ENCODE results near the gene NUP98. TPM values are rescaled to one million over a fixed set of nuclear protein-coding genes. Genes with fewer than 3 reads are reported as not detected.

Gene NUP98
- total RNA-seq, 1 donor from 2014 or later: 80.3 TPM

GRCh38 chr11:3840870-3841425, 43.6 kb upstream of the NUP98 start, which contains the start of gene RHOG:
TSS of gene RHOG (minus strand) at chr11:3840959. CDS start at chr11:3828138, 12,821 bp downstream.
- H3K4me1 Mint-ChIP-seq (ENCODE audit: low read depth): peaks cover 10% of the 10 kb centered on the region
- H3K4me3 Mint-ChIP-seq (ENCODE audit: low read depth): peak within 1 kb of the TSS; percentile 81
- H3K27ac Mint-ChIP-seq: peak within 1 kb of the TSS; percentile 90
- TF ChIP-seq CTCF (IDR thresholded peaks at IDR 0.05; ENCODE audit: unreplicated experiment): no peak
- no peaks in the 10 kb centered on the region for H3K36me3 Mint-ChIP-seq (ENCODE audit: insufficient read depth)
- DNase-seq (ENCODE audit: low spot score, unreplicated experiment): peak; percentile 52
- no peaks in the 10 kb centered on the region for H3K9me3 Mint-ChIP-seq (ENCODE audit: low read depth)
- peaks cover 5% of the 10 kb centered on the region for H3K27me3 Mint-ChIP-seq

- no peaks in the 10 kb centered on the region for H3K36me3 Mint-ChIP-seq (ENCODE audit: insufficient read depth)
- peaks cover 11% of the 10 kb centered on the region for H3K4me1 Mint-ChIP-seq (ENCODE audit: low read depth)
- peak overlapping the region; percentile 81 for H3K4me3 Mint-ChIP-seq (ENCODE audit: low read depth)
- H3K27ac Mint-ChIP-seq: peak overlapping the region; percentile 60
- no peaks in the 10 kb centered on the region for H3K9me3 Mint-ChIP-seq (ENCODE audit: low read depth)
- peaks cover 5% of the 10 kb centered on the region for H3K27me3 Mint-ChIP-seq
- no peak for TF ChIP-seq CTCF (IDR thresholded peaks at IDR 0.05; ENCODE audit: unreplicated experiment)
- no peak for DNase-seq (ENCODE audit: low spot score, unreplicated experiment)
Observed at GRCh38 chr11:3840004-3840869, 42.9 kb upstream of the NUP98 start.

- H3K9me3 Mint-ChIP-seq (ENCODE audit: low read depth): no peaks in the 10 kb centered on the region
- no peaks in the 10 kb centered on the region for H3K27me3 Mint-ChIP-seq
- no peaks in the 10 kb centered on the region for H3K36me3 Mint-ChIP-seq (ENCODE audit: insufficient read depth)
- H3K4me1 Mint-ChIP-seq (ENCODE audit: low read depth): peaks cover 11% of the 10 kb centered on the region
- DNase-seq (ENCODE audit: low spot score, unreplicated experiment): no peak
- TF ChIP-seq CTCF (IDR thresholded peaks at IDR 0.05; ENCODE audit: unreplicated experiment): no peak
- no peak overlapping the region for H3K27ac Mint-ChIP-seq
- H3K4me3 Mint-ChIP-seq (ENCODE audit: low read depth): no peak overlapping the region
Observed at GRCh38 chr11:3838504-3838903, 41.1 kb upstream of the NUP98 start.

GRCh38 chr11:3837793-3838192, 40.4 kb upstream of the NUP98 start:
- DNase-seq (ENCODE audit: low spot score, unreplicated experiment): no peak
- peaks cover 11% of the 10 kb centered on the region for H3K4me1 Mint-ChIP-seq (ENCODE audit: low read depth)
- no peaks in the 10 kb centered on the region for H3K9me3 Mint-ChIP-seq (ENCODE audit: low read depth)
- TF ChIP-seq CTCF (IDR thresholded peaks at IDR 0.05; ENCODE audit: unreplicated experiment): no peak
- H3K27me3 Mint-ChIP-seq: no peaks in the 10 kb centered on the region
- no peak overlapping the region for H3K4me3 Mint-ChIP-seq (ENCODE audit: low read depth)
- H3K36me3 Mint-ChIP-seq (ENCODE audit: insufficient read depth): no peaks in the 10 kb centered on the region
- no peak overlapping the region for H3K27ac Mint-ChIP-seq

- H3K9me3 Mint-ChIP-seq (ENCODE audit: low read depth): no peaks in the 10 kb centered on the region
- H3K27ac Mint-ChIP-seq: no peak overlapping the region
- no peak for TF ChIP-seq CTCF (IDR thresholded peaks at IDR 0.05; ENCODE audit: unreplicated experiment)
- H3K36me3 Mint-ChIP-seq (ENCODE audit: insufficient read depth): no peaks in the 10 kb centered on the region
- no peak for DNase-seq (ENCODE audit: low spot score, unreplicated experiment)
- no peaks in the 10 kb centered on the region for H3K27me3 Mint-ChIP-seq
- no peak overlapping the region for H3K4me3 Mint-ChIP-seq (ENCODE audit: low read depth)
- H3K4me1 Mint-ChIP-seq (ENCODE audit: low read depth): peaks cover 11% of the 10 kb centered on the region
Observed at GRCh38 chr11:3836903-3837302, 39.5 kb upstream of the NUP98 start.
